Hepatocyte (in vitro differentiated cells): ENCODE data around the gene DEGS2. TPM values are rescaled to one million over a fixed set of nuclear protein-coding genes. Genes with fewer than 3 reads are reported as not detected.

ENCODE experiments used
- DNase-seq: peaks from one replicate; pipeline ENCODE4 v3.0.0-alpha.2; 2016; ENCODE audit warnings: low spot score
- H2AFZ ChIP-seq: fragments of 200-600 bp; sonication (generic); 2 replicates; pipeline ENCODE4 v1.6.0; 2016; ENCODE audit warnings: antibody characterized with exemption, mild to moderate bottlenecking
- H3K27ac ChIP-seq: fragments of 200-600 bp; sonication (generic); 2 replicates; pipeline ENCODE4 v1.5.1; 2016; ENCODE audit warnings: mild to moderate bottlenecking
- H3K27me3 ChIP-seq: fragments of 200-600 bp; sonication (generic); 2 replicates; pipeline ENCODE4 v1.6.1; 2016
- H3K36me3 ChIP-seq: fragments of 200-600 bp; sonication (generic); replicated peaks from 2 replicates; pipeline ENCODE4 v1.5.1; 2016; ENCODE audit warnings: low read depth; ENCODE audit not compliant: insufficient read depth
- H3K4me1 ChIP-seq: fragments of 200-600 bp; sonication (generic); 2 replicates; pipeline ENCODE4 v1.5.1; 2016; ENCODE audit warnings: mild to moderate bottlenecking, moderate library complexity; ENCODE audit not compliant: insufficient read depth
- H3K4me2 ChIP-seq: fragments of 200-600 bp; sonication (generic); 2 replicates; pipeline ENCODE4 v1.6.0; 2016
- H3K4me3 ChIP-seq: fragments of 200-600 bp; sonication (generic); 2 replicates; pipeline ENCODE4 v1.5.1; 2016; ENCODE audit warnings: mild to moderate bottlenecking
- H3K79me2 ChIP-seq: fragments of 200-600 bp; sonication (generic); 2 replicates; pipeline ENCODE4 v1.6.0; 2017; ENCODE audit warnings: mild to moderate bottlenecking
- H3K9me2 ChIP-seq: fragments of 200-600 bp; sonication (generic); replicated peaks from 2 replicates; pipeline ENCODE4 v1.6.0; 2017; ENCODE audit warnings: mild to moderate bottlenecking; ENCODE audit not compliant: insufficient read depth
- H3K9me3 ChIP-seq: fragments of 200-600 bp; sonication (generic); 2 replicates; pipeline ENCODE4 v1.5.1; 2016; ENCODE audit warnings: low read depth, mild to moderate bottlenecking
- H4K20me1 ChIP-seq: fragments of 200-600 bp; sonication (generic); 2 replicates; pipeline ENCODE4 v1.6.0; 2016; ENCODE audit warnings: mild to moderate bottlenecking; ENCODE audit not compliant: insufficient read depth, poor library complexity, severe bottlenecking
- CTCF ChIP-seq: fragments of 200-600 bp; sonication (generic); IDR thresholded peaks from 2 replicates; pipeline ENCODE4 v1.5.1; 2016; ENCODE audit warnings: antibody characterized with exemption, mild to moderate bottlenecking; ENCODE audit not compliant: poor library complexity
- EZH2 ChIP-seq: fragments of 200-600 bp; sonication (generic); IDR thresholded peaks from 2 replicates; pipeline ENCODE4 v1.6.1; 2016; ENCODE audit warnings: antibody characterized with exemption, mild to moderate bottlenecking, borderline replicate concordance
- EZH2phosphoT487 ChIP-seq: fragments of 200-600 bp; sonication (generic); IDR thresholded peaks from one replicate; pipeline ENCODE4 v1.6.1; 2018; ENCODE audit warnings: antibody characterized with exemption, mild to moderate bottlenecking, low read depth, moderate library complexity; ENCODE audit not compliant: unreplicated experiment, severe bottlenecking
- WGBS: methylation state at CpG from one replicate; pipeline ENCODE4 v1.1.6; 2016; ENCODE audit warnings: low lambda C conversion rate; ENCODE audit errors: missing lambda C conversion rate; 5-methylcytosine and 5-hydroxymethylcytosine counted together
- polyA plus RNA-seq: library from polyadenylated mRNA; unstranded; fragments of >200 nt; fragmentation: Nextera tagmentation; extraction: Ambion mirVana; gene quantifications from 2 replicates; pipeline ENCODE4 v1.2.1, GENCODE V29; 2016
- total RNA-seq: library from RNA; depleted of rRNA; stranded (reverse); fragments of >200 nt; gene quantifications from 2 replicates; pipeline ENCODE4 v1.2.3, GENCODE V29; 2014

Gene DEGS2
- total and polyA plus RNA-seq, 2 experiments from 2014 or later: 5.3 to 7.7 TPM

- H3K27me3 ChIP-seq: no peaks in the 10 kb centered on the region
- H3K79me2 ChIP-seq: no peaks in the 10 kb centered on the region
- H3K4me3 ChIP-seq: no peak overlapping the region
- no peaks in the 10 kb centered on the region for H3K9me3 ChIP-seq
- no peaks in the 10 kb centered on the region for H3K4me1 ChIP-seq
- 91% methylated on average over 18 of the region's 18 CpGs for WGBS
- no peak overlapping the region for H2AFZ ChIP-seq
- H3K36me3 ChIP-seq: no peaks in the 10 kb centered on the region
- DNase-seq: no peak
- no peak overlapping the region for H3K27ac ChIP-seq
- H4K20me1 ChIP-seq: no peaks in the 10 kb centered on the region
- H3K4me2 ChIP-seq: no peak overlapping the region
- TF ChIP-seq EZH2phosphoT487 (no peak), CTCF (no peak), EZH2 (no peak)
- H3K9me2 ChIP-seq: no peaks in the 10 kb centered on the region
Measured at GRCh38 chr14:100120522-100121269, 38.7 kb downstream of the DEGS2 start.

GRCh38 chr14:100119251-100119650 is 40.2 kb downstream of the DEGS2 start:
- Histone ChIP-seq H3K27me3 (no peaks in the 10 kb centered on the region), H2AFZ (no peak overlapping the region), H3K4me3 (no peak overlapping the region), H3K4me1 (no peaks in the 10 kb centered on the region), H3K9me3 (no peaks in the 10 kb centered on the region), H4K20me1 (no peaks in the 10 kb centered on the region), H3K4me2 (no peak overlapping the region), H3K9me2 (no peaks in the 10 kb centered on the region), H3K36me3 (no peaks in the 10 kb centered on the region), H3K79me2 (no peaks in the 10 kb centered on the region), H3K27ac (no peak overlapping the region)
- 89% methylated on average over 8 of the region's 8 CpGs for WGBS
- no peak for DNase-seq
- no peak for TF ChIP-seq CTCF
- TF ChIP-seq EZH2phosphoT487: no peak

DNA sequence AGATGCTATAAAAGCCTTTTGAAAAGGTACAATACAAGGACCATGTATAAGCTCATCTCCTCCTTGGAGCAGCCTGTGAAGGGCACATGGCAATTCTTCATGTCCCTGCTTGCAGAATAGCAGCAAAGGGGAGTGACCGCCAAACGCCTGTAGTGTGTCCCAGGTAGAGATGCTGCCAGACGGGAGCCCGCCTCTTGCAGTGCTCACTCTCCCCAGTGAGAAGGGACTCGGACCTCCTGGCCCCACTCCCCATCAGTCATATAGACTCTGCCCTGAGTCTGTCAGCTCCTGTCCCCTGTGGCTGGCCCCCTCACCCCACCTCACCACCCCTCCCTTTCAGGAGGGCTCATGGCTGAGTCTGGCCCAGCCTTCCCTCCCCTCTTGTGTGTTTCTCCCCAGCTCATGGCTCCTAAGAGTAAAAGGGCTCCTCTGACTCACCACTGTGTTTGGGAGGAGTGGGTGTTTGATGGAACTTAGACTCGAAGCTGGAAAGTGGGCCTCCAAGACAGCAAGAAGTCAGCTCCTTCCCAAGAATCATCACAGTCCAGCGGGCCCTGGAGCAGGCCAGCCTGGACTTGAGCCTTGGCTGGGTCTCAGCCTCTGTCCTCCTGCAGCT is 40.9 kb downstream of the DEGS2 start:
- Histone ChIP-seq H3K9me2 (no peaks in the 10 kb centered on the region), H3K4me1 (no peaks in the 10 kb centered on the region), H4K20me1 (no peaks in the 10 kb centered on the region), H3K27me3 (no peaks in the 10 kb centered on the region), H3K9me3 (no peaks in the 10 kb centered on the region), H3K79me2 (no peaks in the 10 kb centered on the region), H3K4me3 (no peak overlapping the region), H2AFZ (no peak overlapping the region), H3K36me3 (no peaks in the 10 kb centered on the region), H3K4me2 (no peak overlapping the region), H3K27ac (no peak overlapping the region)
- 90% methylated on average over 7 of the region's 7 CpGs for WGBS
- TF ChIP-seq CTCF (no peak), EZH2 (no peak), EZH2phosphoT487 (no peak)
- DNase-seq: no peak
